Panc1 (cell line): ENCODE measurements around the gene GRPEL2. TPM values are rescaled to one million over a fixed set of nuclear protein-coding genes. Genes with fewer than 3 reads are reported as not detected.

Experiments used
- ATAC-seq: fragments of 200-7000 bp; cut with Tn5 transposase; 2 replicates; pipeline ENCODE4 v1.9.1; 2020; ENCODE audit warnings: mild to moderate bottlenecking, moderate library complexity
- BruUV-seq: library from RNA; stranded (reverse); fragments of 400-500 nt; replicated peaks from 2 replicates; lab custom pipeline; 2021; lab: Mats Ljungman, UMichigan
- CTCF ChIA-PET: fragments of 300-600 bp; sonication (Branson Sonifier 250); formaldehyde crosslinking; loops from one replicate; lab custom pipeline; 2022; ENCODE audit warnings: antibody characterized with exemption; lab: Charles Lee
- POLR2A ChIA-PET: fragments of 300-600 bp; sonication (Branson Sonifier 250); formaldehyde crosslinking; loops from one replicate; lab custom pipeline; 2022; ENCODE audit warnings: antibody characterized with exemption; lab: Charles Lee
- DNase-seq: peaks from one replicate; pipeline ENCODE4 v3.0.0-alpha.2; 2010; ENCODE audit warnings: low read depth, low spot score
- H3K27ac ChIP-seq: 2 replicates; pipeline ENCODE4 v1.5.1; 2011; ENCODE audit warnings: mild to moderate bottlenecking, low read length, inconsistent platforms
- H3K27me3 ChIP-seq: fragments of 200-500 bp; sonication (Bioruptor generic); 2 replicates; pipeline ENCODE4 v1.6.0; 2014; ENCODE audit warnings: low read length, inconsistent platforms; ENCODE audit not compliant: control insufficient read depth, insufficient read depth
- H3K36me3 ChIP-seq: fragments of 200-500 bp; sonication (Bioruptor generic); 2 replicates; pipeline ENCODE4 v1.5.1; 2014; ENCODE audit warnings: inconsistent platforms, mild to moderate bottlenecking, low read length, moderate library complexity; ENCODE audit not compliant: control insufficient read depth, insufficient read depth
- H3K4me1 ChIP-seq: 2 replicates; pipeline ENCODE4 v1.5.1; 2011; ENCODE audit warnings: inconsistent platforms, mild to moderate bottlenecking, low read length, moderate library complexity; ENCODE audit not compliant: control insufficient read depth, insufficient read depth
- H3K4me3 ChIP-seq, 2 experiments: 2 replicates each; pipeline ENCODE4 v1.5.1; 2011 to 2012; ENCODE audit warnings: low read depth in 2 of 2, low read length in 2 of 2, mild to moderate bottlenecking in 2 of 2, inconsistent platforms in 1 of 2, moderate library complexity in 1 of 2
- H3K9me3 ChIP-seq: fragments of 200-500 bp; sonication (Bioruptor generic); 2 replicates; pipeline ENCODE4 v1.5.1; 2014; ENCODE audit warnings: low read depth, mild to moderate bottlenecking, inconsistent platforms, low read length, moderate library complexity; ENCODE audit not compliant: control insufficient read depth, insufficient read depth
- POLR2AphosphoS5 ChIP-seq: IDR thresholded peaks from 2 replicates; pipeline ENCODE4 v1.6.1; 2012; ENCODE audit warnings: mild to moderate bottlenecking, low read depth, low read length, moderate library complexity
- SIN3A ChIP-seq: IDR thresholded peaks from 2 replicates; pipeline ENCODE4 v1.6.1; 2012; ENCODE audit warnings: low read depth, mild to moderate bottlenecking, low read length, moderate library complexity, borderline replicate concordance; ENCODE audit not compliant: insufficient read depth
- TCF7L2 ChIP-seq: IDR thresholded peaks from 2 replicates; pipeline ENCODE4 v1.6.1; 2011; ENCODE audit warnings: mild to moderate bottlenecking, low read depth, low read length, inconsistent platforms
- in situ Hi-C: cut with HindIII; loops from 2 replicates; pipeline ENCODE4 v1.10.0; 2016; ENCODE audit warnings: low sequenced_read_pairs, low pct_unique_long_range_greater_than_20kb
- intact Hi-C: fragments of 100-400 bp; cut with micrococcal nuclease; formaldehyde crosslinking; loops from one replicate; pipeline ENCODE4 v1.10.0; 2022; ENCODE audit not compliant: unreplicated experiment
- total RNA-seq: library from RNA; stranded (reverse); gene quantifications from one replicate; pipeline ENCODE4 v1.2.1, GENCODE V29; 2021; ENCODE audit not compliant: unreplicated experiment
- TF ChIP-seq, protein P1 (sequence below), 2 experiments: IDR thresholded peaks; 2 replicates each; pipeline ENCODE4 v1.6.1; 2011 to 2012; ENCODE audit warnings: low read depth in 2 of 2, control low read depth in 1 of 2, low read length in 1 of 2, mild to moderate bottlenecking in 1 of 2, moderate library complexity in 1 of 2; ENCODE audit not compliant: insufficient read depth in 1 of 2
- TF ChIP-seq, protein P2 (sequence below): fragments of 450-650 bp; IDR thresholded peaks from 2 replicates; pipeline ENCODE4 v1.5.1; 2017; ENCODE audit warnings: mild to moderate bottlenecking

The GRPEL2 gene
- total RNA-seq, 1 experiment from 2014 or later = 30.1 TPM

DNA sequence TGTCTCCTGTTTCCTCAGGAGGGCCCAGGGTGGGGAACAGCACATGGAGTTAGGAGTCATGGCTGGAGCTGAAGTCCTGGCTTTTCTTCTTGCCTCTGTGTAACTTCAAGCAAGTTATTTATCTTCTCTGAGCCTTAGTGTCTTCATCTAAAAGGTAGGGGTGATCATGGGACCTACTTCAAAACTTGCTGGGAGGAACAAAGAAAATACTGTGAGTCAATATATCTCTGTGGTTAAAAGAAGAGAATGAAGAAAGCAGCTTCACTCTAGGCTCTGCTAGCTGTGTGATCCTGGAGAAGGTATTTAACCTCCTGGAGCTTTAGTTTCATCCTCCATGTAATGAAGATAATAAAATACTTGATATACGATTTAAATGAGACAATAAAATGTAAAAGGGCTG, 47.1 kb upstream of the GRPEL2 start:
- no peaks in the 10 kb centered on the region for H3K4me1 ChIP-seq
- H3K27ac ChIP-seq = no peak overlapping the region
- intact Hi-C loops (no loop called here), in situ Hi-C loops (no loop called here)
- TF ChIP-seq, protein P1, sequence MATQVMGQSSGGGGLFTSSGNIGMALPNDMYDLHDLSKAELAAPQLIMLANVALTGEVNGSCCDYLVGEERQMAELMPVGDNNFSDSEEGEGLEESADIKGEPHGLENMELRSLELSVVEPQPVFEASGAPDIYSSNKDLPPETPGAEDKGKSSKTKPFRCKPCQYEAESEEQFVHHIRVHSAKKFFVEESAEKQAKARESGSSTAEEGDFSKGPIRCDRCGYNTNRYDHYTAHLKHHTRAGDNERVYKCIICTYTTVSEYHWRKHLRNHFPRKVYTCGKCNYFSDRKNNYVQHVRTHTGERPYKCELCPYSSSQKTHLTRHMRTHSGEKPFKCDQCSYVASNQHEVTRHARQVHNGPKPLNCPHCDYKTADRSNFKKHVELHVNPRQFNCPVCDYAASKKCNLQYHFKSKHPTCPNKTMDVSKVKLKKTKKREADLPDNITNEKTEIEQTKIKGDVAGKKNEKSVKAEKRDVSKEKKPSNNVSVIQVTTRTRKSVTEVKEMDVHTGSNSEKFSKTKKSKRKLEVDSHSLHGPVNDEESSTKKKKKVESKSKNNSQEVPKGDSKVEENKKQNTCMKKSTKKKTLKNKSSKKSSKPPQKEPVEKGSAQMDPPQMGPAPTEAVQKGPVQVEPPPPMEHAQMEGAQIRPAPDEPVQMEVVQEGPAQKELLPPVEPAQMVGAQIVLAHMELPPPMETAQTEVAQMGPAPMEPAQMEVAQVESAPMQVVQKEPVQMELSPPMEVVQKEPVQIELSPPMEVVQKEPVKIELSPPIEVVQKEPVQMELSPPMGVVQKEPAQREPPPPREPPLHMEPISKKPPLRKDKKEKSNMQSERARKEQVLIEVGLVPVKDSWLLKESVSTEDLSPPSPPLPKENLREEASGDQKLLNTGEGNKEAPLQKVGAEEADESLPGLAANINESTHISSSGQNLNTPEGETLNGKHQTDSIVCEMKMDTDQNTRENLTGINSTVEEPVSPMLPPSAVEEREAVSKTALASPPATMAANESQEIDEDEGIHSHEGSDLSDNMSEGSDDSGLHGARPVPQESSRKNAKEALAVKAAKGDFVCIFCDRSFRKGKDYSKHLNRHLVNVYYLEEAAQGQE (IDR thresholded peaks at IDR 0.05; ENCODE audit: insufficient read depth in 1 of 2, low read depth in 2 of 2, low read length in 1 of 2) = no peak
- TF ChIP-seq TCF7L2 (no peak), POLR2AphosphoS5 (no peak), SIN3A (no peak)
- TF ChIP-seq, protein P2, sequence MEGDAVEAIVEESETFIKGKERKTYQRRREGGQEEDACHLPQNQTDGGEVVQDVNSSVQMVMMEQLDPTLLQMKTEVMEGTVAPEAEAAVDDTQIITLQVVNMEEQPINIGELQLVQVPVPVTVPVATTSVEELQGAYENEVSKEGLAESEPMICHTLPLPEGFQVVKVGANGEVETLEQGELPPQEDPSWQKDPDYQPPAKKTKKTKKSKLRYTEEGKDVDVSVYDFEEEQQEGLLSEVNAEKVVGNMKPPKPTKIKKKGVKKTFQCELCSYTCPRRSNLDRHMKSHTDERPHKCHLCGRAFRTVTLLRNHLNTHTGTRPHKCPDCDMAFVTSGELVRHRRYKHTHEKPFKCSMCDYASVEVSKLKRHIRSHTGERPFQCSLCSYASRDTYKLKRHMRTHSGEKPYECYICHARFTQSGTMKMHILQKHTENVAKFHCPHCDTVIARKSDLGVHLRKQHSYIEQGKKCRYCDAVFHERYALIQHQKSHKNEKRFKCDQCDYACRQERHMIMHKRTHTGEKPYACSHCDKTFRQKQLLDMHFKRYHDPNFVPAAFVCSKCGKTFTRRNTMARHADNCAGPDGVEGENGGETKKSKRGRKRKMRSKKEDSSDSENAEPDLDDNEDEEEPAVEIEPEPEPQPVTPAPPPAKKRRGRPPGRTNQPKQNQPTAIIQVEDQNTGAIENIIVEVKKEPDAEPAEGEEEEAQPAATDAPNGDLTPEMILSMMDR = no peak
- no peaks in the 10 kb centered on the region for H3K36me3 ChIP-seq
- no peaks in the 10 kb centered on the region for H3K27me3 ChIP-seq
- DNase-seq = no peak
- no peaks in the 10 kb centered on the region for H3K9me3 ChIP-seq
- no peak overlapping the region for H3K4me3 ChIP-seq
- CTCF ChIA-PET = no interaction called here
- POLR2A ChIA-PET = no interaction called here
- BruUV-seq = no TSS peak
- no peak for ATAC-seq

DNA sequence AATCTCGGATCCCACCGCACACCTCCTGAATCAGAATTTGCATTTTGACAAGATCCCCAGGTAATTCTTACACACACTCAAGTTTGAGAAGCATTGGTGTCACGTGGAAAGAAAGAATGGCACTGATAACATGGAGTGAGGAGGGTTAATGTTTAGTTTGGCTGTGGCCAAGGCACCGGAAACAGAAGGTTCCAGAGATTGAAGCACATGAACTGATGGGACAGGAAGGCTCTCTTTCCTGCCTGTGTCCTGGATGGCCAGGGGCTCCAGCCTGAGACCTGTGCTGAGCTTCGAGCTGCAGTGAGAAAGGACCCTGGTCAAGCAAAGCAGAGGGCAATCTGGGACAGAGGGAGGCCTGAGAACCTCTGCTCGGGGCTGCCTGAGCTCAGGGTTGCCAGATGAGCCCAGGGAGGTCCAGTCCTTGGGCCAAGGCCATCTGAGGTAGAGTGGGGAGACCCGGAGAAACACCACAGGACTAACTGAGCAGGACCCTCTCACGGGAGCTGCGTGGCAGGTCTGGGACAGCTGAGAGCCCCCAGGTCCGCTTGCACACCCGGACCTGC, 46.4 kb upstream of the GRPEL2 start:
- ATAC-seq (no peak), DNase-seq (no peak)
- H3K27ac ChIP-seq = no peak overlapping the region
- no peaks in the 10 kb centered on the region for H3K27me3 ChIP-seq
- intact Hi-C loops (no loop called here), in situ Hi-C loops (no loop called here)
- TF ChIP-seq TCF7L2 = no peak
- TF ChIP-seq SIN3A = no peak
- no peak for TF ChIP-seq POLR2AphosphoS5
- TF ChIP-seq, protein P1 (IDR thresholded peaks at IDR 0.05; ENCODE audit: insufficient read depth in 1 of 2, low read depth in 2 of 2, low read length in 1 of 2) = no peak
- TF ChIP-seq, protein P2 = no peak
- ChIA-PET CTCF (no interaction called here), POLR2A (no interaction called here)
- no peaks in the 10 kb centered on the region for H3K4me1 ChIP-seq
- no TSS peak for BruUV-seq
- no peak overlapping the region for H3K4me3 ChIP-seq
- no peaks in the 10 kb centered on the region for H3K36me3 ChIP-seq
- no peaks in the 10 kb centered on the region for H3K9me3 ChIP-seq
